HepG2 (cell line): ENCODE data around the gene PELO. TPM values are rescaled to one million over a fixed set of nuclear protein-coding genes. Genes with fewer than 3 reads are reported as not detected.
A peak's percentile ranks its signal among the peaks of the same experiment; 100 is the strongest.

Source experiments
- ATF5 ChIP-seq: sonication (generic); formaldehyde crosslinking; IDR thresholded peaks from 2 replicates; pipeline ENCODE4 v1.4.0; 2020; ENCODE audit warnings: mild to moderate bottlenecking, low read depth, missing genetic modification reagents
- CENPT ChIP-seq: sonication (generic); formaldehyde crosslinking; IDR thresholded peaks from 2 replicates; pipeline ENCODE4 v1.8.0; 2022; ENCODE audit warnings: low read depth, mild to moderate bottlenecking, moderate library complexity, missing genetic modification reagents
- HNRNPL ChIP-seq: fragments of 200-400 bp; formaldehyde crosslinking; IDR thresholded peaks from 2 replicates; pipeline ENCODE4 v1.6.1; 2017; ENCODE audit warnings: mild to moderate bottlenecking, low read depth, low read length
- KLF13 ChIP-seq: sonication (generic); formaldehyde crosslinking; IDR thresholded peaks from 2 replicates; pipeline ENCODE4 v1.4.0; 2020; ENCODE audit warnings: mild to moderate bottlenecking, missing genetic modification reagents
- MYNN ChIP-seq: sonication (generic); formaldehyde crosslinking; IDR thresholded peaks from 2 replicates; pipeline ENCODE4 v1.4.0; 2020; ENCODE audit warnings: mild to moderate bottlenecking, low read depth, missing genetic modification reagents
- NFATC3 ChIP-seq: sonication (generic); formaldehyde crosslinking; IDR thresholded peaks from 2 replicates; pipeline ENCODE4 v1.5.1; 2020; ENCODE audit warnings: mild to moderate bottlenecking, missing genetic modification reagents
- PHF20 ChIP-seq: sonication (generic); formaldehyde crosslinking; IDR thresholded peaks from 2 replicates; pipeline ENCODE4 v1.5.0; 2020; ENCODE audit warnings: mild to moderate bottlenecking, missing genetic modification reagents
- RAD51 ChIP-seq: fragments of 450-650 bp; IDR thresholded peaks from 2 replicates; pipeline ENCODE4 v1.6.1; 2016; ENCODE audit warnings: borderline replicate concordance
- RFXAP ChIP-seq: sonication (generic); formaldehyde crosslinking; IDR thresholded peaks from 2 replicates; pipeline ENCODE4 v1.4.0; 2020; ENCODE audit warnings: missing genetic modification reagents, borderline replicate concordance
- ZNF274 ChIP-seq: sonication (generic); formaldehyde crosslinking; IDR thresholded peaks from 2 replicates; pipeline ENCODE4 v1.5.1; 2020; ENCODE audit warnings: mild to moderate bottlenecking, missing genetic modification reagents
- ZNF33A ChIP-seq: sonication (generic); formaldehyde crosslinking; IDR thresholded peaks from 2 replicates; pipeline ENCODE4 v1.5.1; 2020; ENCODE audit warnings: missing genetic modification reagents, mild to moderate bottlenecking, moderate library complexity, borderline replicate concordance
- ZNF460 ChIP-seq: sonication (generic); formaldehyde crosslinking; IDR thresholded peaks from 2 replicates; pipeline ENCODE4 v1.5.1; 2020; ENCODE audit warnings: missing genetic modification reagents, mild to moderate bottlenecking, borderline replicate concordance
- ZNF746 ChIP-seq: sonication (generic); formaldehyde crosslinking; IDR thresholded peaks from 2 replicates; pipeline ENCODE4 v1.8.0; 2022; ENCODE audit warnings: mild to moderate bottlenecking, missing genetic modification reagents
- polyA plus RNA-seq, 8 experiments: library from polyadenylated mRNA; depleted of rRNA in 3 of 8; stranded (reverse) in 7 of 8; unstranded in 1 of 8; fragments of >200 nt; fragmentation: Illumina TruSeq in 4 of 8; extraction: Trizol in 4 of 8; gene quantifications; 2 replicates each; pipeline versions ENCODE4 v1.2.1 to v1.2.3, GENCODE V29; 2011 to 2016; ENCODE audit warnings: low read depth in 4 of 8, missing spikeins in 1 of 8, mixed read lengths in 1 of 8; ENCODE audit not compliant: insufficient read depth in 1 of 8
- total RNA-seq, 5 experiments: library from RNA; depleted of rRNA; stranded (reverse); fragments of >200 nt; fragmentation: Illumina TruSeq; extraction: Trizol; gene quantifications; 2 replicates each; pipeline ENCODE4 v1.2.3, GENCODE V29; 2016; ENCODE audit warnings: low read depth in 1 of 5
- TF ChIP-seq, protein P1 (sequence below): sonication (generic); formaldehyde crosslinking; IDR thresholded peaks from 2 replicates; pipeline ENCODE4 v1.4.0; 2020; ENCODE audit warnings: missing genetic modification reagents
- TF ChIP-seq, protein P2 (sequence below): fragments of 450-650 bp; IDR thresholded peaks from 2 replicates; pipeline ENCODE4 v1.6.1; 2017; ENCODE audit warnings: mild to moderate bottlenecking
- TF ChIP-seq, protein P3 (sequence below): sonication (generic); formaldehyde crosslinking; IDR thresholded peaks from 2 replicates; pipeline ENCODE4 v1.5.1; 2020; ENCODE audit warnings: mild to moderate bottlenecking, missing genetic modification reagents, moderate library complexity
- TF ChIP-seq, protein P4 (sequence below): sonication (generic); formaldehyde crosslinking; IDR thresholded peaks from 2 replicates; pipeline ENCODE4 v1.4.0; 2020; ENCODE audit warnings: missing genetic modification reagents
- TF ChIP-seq, protein P5 (sequence below): sonication (generic); IDR thresholded peaks from 2 replicates; pipeline ENCODE4 v1.6.1; 2016; ENCODE audit warnings: low read depth, borderline replicate concordance

PELO gene
- total and polyA plus RNA-seq, 2 of the 13 experiments (the other 11 are each of a cell fraction or from before 2014, with no cell fraction given): 19.0 to 23.9 TPM

DNA sequence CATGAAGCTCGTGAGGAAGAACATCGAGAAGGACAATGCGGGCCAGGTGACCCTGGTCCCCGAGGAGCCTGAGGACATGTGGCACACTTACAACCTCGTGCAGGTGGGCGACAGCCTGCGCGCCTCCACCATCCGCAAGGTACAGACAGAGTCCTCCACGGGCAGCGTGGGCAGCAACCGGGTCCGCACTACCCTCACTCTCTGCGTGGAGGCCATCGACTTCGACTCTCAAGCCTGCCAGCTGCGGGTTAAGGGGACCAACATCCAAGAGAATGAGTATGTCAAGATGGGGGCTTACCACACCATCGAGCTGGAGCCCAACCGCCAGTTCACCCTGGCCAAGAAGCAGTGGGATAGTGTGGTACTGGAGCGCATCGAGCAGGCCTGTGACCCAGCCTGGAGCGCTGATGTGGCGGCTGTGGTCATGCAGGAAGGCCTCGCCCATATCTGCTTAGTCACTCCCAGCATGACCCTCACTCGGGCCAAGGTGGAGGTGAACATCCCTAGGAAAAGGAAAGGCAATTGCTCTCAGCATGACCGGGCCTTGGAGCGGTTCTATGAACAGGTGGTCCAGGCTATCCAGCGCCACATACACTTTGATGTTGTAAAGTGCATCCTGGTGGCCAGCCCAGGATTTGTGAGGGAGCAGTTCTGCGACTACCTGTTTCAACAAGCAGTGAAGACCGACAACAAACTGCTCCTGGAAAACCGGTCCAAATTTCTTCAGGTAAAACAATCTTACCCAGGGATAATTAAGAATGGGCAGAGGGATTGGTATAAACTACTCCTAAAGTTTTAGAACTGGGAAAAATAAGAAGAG is 12.9 kb downstream of the PELO start (continued):
- TF ChIP-seq KLF13 (CRISPR knock-in tag) (peak; percentile 27), ZNF746 (CRISPR knock-in tag) (peak; percentile 48; the same call in 1 of the 2 replicates), PHF20 (CRISPR knock-in tag) (no peak; the same call in 1 of the 2 replicates), RFXAP (0 out of 2 replicates have a peak, but pooled peaks have one; percentile 19), MYNN (CRISPR knock-in tag) (no peak), RAD51 (no peak), ATF5 (CRISPR knock-in tag) (no peak), NFATC3 (CRISPR knock-in tag) (no peak), HNRNPL (no peak), ZNF274 (CRISPR knock-in tag) (no peak), CENPT (CRISPR knock-in tag) (peak; percentile 29; the same call in 1 of the 2 replicates), ZNF33A (CRISPR knock-in tag) (no peak), ZNF460 (CRISPR knock-in tag) (no peak)
- TF ChIP-seq, protein P1, sequence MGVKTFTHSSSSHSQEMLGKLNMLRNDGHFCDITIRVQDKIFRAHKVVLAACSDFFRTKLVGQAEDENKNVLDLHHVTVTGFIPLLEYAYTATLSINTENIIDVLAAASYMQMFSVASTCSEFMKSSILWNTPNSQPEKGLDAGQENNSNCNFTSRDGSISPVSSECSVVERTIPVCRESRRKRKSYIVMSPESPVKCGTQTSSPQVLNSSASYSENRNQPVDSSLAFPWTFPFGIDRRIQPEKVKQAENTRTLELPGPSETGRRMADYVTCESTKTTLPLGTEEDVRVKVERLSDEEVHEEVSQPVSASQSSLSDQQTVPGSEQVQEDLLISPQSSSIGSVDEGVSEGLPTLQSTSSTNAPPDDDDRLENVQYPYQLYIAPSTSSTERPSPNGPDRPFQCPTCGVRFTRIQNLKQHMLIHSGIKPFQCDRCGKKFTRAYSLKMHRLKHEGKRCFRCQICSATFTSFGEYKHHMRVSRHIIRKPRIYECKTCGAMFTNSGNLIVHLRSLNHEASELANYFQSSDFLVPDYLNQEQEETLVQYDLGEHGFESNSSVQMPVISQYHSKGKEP: no peak
- TF ChIP-seq, protein P2, sequence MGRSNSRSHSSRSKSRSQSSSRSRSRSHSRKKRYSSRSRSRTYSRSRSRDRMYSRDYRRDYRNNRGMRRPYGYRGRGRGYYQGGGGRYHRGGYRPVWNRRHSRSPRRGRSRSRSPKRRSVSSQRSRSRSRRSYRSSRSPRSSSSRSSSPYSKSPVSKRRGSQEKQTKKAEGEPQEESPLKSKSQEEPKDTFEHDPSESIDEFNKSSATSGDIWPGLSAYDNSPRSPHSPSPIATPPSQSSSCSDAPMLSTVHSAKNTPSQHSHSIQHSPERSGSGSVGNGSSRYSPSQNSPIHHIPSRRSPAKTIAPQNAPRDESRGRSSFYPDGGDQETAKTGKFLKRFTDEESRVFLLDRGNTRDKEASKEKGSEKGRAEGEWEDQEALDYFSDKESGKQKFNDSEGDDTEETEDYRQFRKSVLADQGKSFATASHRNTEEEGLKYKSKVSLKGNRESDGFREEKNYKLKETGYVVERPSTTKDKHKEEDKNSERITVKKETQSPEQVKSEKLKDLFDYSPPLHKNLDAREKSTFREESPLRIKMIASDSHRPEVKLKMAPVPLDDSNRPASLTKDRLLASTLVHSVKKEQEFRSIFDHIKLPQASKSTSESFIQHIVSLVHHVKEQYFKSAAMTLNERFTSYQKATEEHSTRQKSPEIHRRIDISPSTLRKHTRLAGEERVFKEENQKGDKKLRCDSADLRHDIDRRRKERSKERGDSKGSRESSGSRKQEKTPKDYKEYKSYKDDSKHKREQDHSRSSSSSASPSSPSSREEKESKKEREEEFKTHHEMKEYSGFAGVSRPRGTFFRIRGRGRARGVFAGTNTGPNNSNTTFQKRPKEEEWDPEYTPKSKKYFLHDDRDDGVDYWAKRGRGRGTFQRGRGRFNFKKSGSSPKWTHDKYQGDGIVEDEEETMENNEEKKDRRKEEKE: no peak
- TF ChIP-seq, protein P3, sequence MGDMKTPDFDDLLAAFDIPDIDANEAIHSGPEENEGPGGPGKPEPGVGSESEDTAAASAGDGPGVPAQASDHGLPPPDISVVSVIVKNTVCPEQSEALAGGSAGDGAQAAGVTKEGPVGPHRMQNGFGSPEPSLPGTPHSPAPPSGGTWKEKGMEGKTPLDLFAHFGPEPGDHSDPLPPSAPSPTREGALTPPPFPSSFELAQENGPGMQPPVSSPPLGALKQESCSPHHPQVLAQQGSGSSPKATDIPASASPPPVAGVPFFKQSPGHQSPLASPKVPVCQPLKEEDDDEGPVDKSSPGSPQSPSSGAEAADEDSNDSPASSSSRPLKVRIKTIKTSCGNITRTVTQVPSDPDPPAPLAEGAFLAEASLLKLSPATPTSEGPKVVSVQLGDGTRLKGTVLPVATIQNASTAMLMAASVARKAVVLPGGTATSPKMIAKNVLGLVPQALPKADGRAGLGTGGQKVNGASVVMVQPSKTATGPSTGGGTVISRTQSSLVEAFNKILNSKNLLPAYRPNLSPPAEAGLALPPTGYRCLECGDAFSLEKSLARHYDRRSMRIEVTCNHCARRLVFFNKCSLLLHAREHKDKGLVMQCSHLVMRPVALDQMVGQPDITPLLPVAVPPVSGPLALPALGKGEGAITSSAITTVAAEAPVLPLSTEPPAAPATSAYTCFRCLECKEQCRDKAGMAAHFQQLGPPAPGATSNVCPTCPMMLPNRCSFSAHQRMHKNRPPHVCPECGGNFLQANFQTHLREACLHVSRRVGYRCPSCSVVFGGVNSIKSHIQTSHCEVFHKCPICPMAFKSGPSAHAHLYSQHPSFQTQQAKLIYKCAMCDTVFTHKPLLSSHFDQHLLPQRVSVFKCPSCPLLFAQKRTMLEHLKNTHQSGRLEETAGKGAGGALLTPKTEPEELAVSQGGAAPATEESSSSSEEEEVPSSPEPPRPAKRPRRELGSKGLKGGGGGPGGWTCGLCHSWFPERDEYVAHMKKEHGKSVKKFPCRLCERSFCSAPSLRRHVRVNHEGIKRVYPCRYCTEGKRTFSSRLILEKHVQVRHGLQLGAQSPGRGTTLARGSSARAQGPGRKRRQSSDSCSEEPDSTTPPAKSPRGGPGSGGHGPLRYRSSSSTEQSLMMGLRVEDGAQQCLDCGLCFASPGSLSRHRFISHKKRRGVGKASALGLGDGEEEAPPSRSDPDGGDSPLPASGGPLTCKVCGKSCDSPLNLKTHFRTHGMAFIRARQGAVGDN (CRISPR knock-in tag): peak; percentile 98
- TF ChIP-seq, protein P4, sequence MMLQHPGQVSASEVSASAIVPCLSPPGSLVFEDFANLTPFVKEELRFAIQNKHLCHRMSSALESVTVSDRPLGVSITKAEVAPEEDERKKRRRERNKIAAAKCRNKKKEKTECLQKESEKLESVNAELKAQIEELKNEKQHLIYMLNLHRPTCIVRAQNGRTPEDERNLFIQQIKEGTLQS: no peak
- TF ChIP-seq, protein P5, sequence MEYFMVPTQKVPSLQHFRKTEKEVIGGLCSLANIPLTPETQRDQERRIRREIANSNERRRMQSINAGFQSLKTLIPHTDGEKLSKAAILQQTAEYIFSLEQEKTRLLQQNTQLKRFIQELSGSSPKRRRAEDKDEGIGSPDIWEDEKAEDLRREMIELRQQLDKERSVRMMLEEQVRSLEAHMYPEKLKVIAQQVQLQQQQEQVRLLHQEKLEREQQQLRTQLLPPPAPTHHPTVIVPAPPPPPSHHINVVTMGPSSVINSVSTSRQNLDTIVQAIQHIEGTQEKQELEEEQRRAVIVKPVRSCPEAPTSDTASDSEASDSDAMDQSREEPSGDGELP: no peak
